Brain microvascular endothelial cell (primary cell): Measurements from ENCODE around the gene MCHR1.

Experiments used
- DNase-seq: peaks from one replicate; pipeline ENCODE4 v3.0.0-alpha.2; 2020
- H3K27ac ChIP-seq: fragments of 250-450 bp; sonication (Bioruptor Pico); 2 replicates; pipeline ENCODE4 v1.5.1; 2020; ENCODE audit warnings: mild to moderate bottlenecking, moderate library complexity
- H3K27me3 ChIP-seq: fragments of 250-450 bp; sonication (Bioruptor Pico); replicated peaks from 2 replicates; pipeline ENCODE4 v1.5.1; 2020; ENCODE audit warnings: mild to moderate bottlenecking
- H3K36me3 ChIP-seq: fragments of 250-450 bp; sonication (Bioruptor Pico); replicated peaks from 2 replicates; pipeline ENCODE4 v1.5.1; 2020; ENCODE audit warnings: mild to moderate bottlenecking
- H3K4me3 ChIP-seq: 2 replicates; pipeline ENCODE4 v1.5.1; 2011; ENCODE audit warnings: low read depth, mild to moderate bottlenecking, control low read depth, low read length, moderate library complexity
- CTCF ChIP-seq: IDR thresholded peaks from 2 replicates; pipeline ENCODE4 v1.5.1; 2011; ENCODE audit warnings: low read depth, mild to moderate bottlenecking, moderate library complexity, low read length, control low read depth, inconsistent platforms; ENCODE audit errors: missing control alignments
- in situ Hi-C: cut with HindIII; loops from 2 replicates; pipeline ENCODE4 v1.10.0; 2017; ENCODE audit warnings: low sequenced_read_pairs, low pct_ligation_motif_present

Gene MCHR1

GRCh38 chr22:40635940-40636379 lies 43.3 kb upstream of the MCHR1 start:
- no peaks in the 10 kb centered on the region for H3K36me3 ChIP-seq
- in situ Hi-C loops, result loop anchor here (25.0 kb wide), 1 partner anchor 99 kb away; no protein-coding TSS in a partner anchor
- H3K4me3 ChIP-seq, result peak overlapping the region; percentile 77
- peak overlapping the region; percentile 64 for H3K27ac ChIP-seq
- H3K27me3 ChIP-seq, result no peaks in the 10 kb centered on the region
- no peak for TF ChIP-seq CTCF
- no peak for DNase-seq

GRCh38 chr22:40636380-40637182 lies 42.7 kb upstream of the MCHR1 start, which contains the start of gene MRTFA:
Gene MRTFA, minus strand, starts transcription at chr22:40636719.
- TF ChIP-seq CTCF, result no peak
- peak within 1 kb of the TSS; percentile 67 for H3K27ac ChIP-seq
- no peaks in the 10 kb centered on the region for H3K36me3 ChIP-seq
- peak within 1 kb of the TSS; percentile 77 for H3K4me3 ChIP-seq
- peak; percentile 100 for DNase-seq
- H3K27me3 ChIP-seq, result no peaks in the 10 kb centered on the region
- in situ Hi-C loops, result loop anchor here (25.0 kb wide), 1 partner anchor 99 kb away; no protein-coding TSS in a partner anchor

GRCh38 chr22:40637183-40638150 lies 41.8 kb upstream of the MCHR1 start:
- TF ChIP-seq CTCF, result no peak
- no peaks in the 10 kb centered on the region for H3K36me3 ChIP-seq
- peak overlapping the region; percentile 67 for H3K27ac ChIP-seq
- no peaks in the 10 kb centered on the region for H3K27me3 ChIP-seq
- no peak for DNase-seq
- in situ Hi-C loops, result loop anchor here (25.0 kb wide), 1 partner anchor 100 kb away; no protein-coding TSS in a partner anchor
- H3K4me3 ChIP-seq, result peak overlapping the region; percentile 77

- DNase-seq, result no peak
- in situ Hi-C loops, result loop anchor here (25.0 kb wide), 1 partner anchor 101 kb away; no protein-coding TSS in a partner anchor
- no peak for TF ChIP-seq CTCF
- H3K4me3 ChIP-seq, result no peak overlapping the region
- no peaks in the 10 kb centered on the region for H3K27me3 ChIP-seq
- no peak overlapping the region for H3K27ac ChIP-seq
- no peaks in the 10 kb centered on the region for H3K36me3 ChIP-seq
Measured at GRCh38 chr22:40638261-40638660, 41.0 kb upstream of the MCHR1 start.

- no peaks in the 10 kb centered on the region for H3K36me3 ChIP-seq
- TF ChIP-seq CTCF, result no peak
- no peak overlapping the region for H3K27ac ChIP-seq
- no peak for DNase-seq
- in situ Hi-C loops, result loop anchor here (25.0 kb wide), 1 partner anchor 104 kb away; no protein-coding TSS in a partner anchor
- H3K27me3 ChIP-seq, result no peaks in the 10 kb centered on the region
- H3K4me3 ChIP-seq, result no peak overlapping the region
Measured at GRCh38 chr22:40641269-40641668, 38.0 kb upstream of the MCHR1 start.
